ENCODE data around the gene ZNF665.
A peak's percentile ranks its signal among the peaks of the same experiment; 100 is the strongest.

ZNF665 gene

DNA sequence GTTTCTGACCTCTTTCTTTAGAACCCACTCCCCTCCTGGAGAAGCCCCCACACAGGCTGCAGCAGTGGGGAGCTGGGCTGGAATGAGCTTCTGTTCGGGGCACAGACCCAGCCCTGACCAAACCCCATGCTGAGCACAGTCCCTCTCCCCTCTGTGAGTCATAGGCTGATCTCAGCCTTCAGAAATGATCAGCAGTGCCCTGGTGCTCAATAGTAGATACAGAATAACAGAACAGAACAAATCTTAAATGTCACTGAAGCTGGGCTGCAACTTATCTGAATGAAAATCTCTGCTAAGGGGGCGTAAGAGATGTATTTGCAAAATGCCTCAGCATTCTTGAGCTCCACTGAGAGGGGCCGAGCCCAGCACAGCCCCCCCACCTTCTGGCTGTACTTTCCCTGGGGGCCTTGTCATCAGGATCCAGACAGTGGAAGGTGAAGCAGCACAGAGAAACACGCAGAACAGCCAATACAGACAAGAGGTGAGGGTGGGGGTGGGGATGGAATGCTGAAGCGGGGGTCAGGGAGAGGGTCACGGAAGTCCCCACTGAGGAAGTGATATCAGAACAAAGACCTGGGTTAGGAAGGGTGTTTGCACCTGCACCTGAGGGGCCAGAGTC lies 9.9 kb downstream of the ZNF665 start:
- no peak for DNase-seq
- TF ChIP-seq POLR2A (IDR thresholded peaks at IDR 0.05; ENCODE audit: low read length) = no peak
- no peak for TF ChIP-seq GATA1 (IDR thresholded peaks at IDR 0.05; ENCODE audit: low read depth, low read length)

DNA sequence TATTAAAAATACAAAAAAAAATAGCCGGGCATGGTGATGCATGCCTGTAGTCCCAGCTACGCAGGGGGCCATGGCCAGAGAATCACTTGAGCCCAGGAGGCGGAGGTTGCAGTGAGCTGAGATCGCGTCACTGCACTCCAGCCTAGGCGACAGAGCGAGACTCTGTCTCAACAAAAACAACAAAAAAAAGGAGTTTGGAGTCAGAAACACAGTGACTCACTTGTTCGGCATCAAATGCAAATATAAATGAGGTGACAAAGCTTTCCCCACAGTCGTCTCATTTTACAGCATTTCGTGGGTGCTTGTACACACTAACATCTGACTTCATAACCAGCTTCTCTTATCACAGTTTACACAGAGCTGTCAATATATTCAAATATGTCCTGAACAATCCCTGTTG lies 11.0 kb downstream of the ZNF665 start:
- no peak for DNase-seq
- TF ChIP-seq GATA1 (IDR thresholded peaks at IDR 0.05; ENCODE audit: low read depth, low read length) = no peak

DNA sequence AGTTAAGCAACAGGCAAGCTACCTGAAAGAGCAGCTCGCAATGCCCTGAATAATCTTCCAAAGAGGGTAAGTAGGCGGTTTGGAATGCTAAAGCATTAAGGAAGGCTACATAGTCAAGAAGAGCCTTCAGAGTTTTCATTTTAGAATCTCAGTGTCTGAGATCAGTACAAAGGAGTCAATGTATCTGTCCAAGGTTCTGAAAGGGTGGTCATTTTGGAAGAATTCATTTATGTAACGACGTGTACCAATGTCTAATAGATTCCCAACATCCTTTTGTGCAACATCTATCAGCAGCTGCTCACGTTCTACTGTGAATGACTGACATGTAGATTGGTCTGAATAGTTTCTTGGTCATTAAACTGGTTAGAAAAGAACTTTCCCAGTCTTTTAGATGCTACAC lies 15.2 kb downstream of the ZNF665 start:
- TF ChIP-seq GATA1 (IDR thresholded peaks at IDR 0.05; ENCODE audit: low read depth, low read length) (no peak), POLR2A (IDR thresholded peaks at IDR 0.05; ENCODE audit: low read length) (no peak)
- no peak for DNase-seq

DNA sequence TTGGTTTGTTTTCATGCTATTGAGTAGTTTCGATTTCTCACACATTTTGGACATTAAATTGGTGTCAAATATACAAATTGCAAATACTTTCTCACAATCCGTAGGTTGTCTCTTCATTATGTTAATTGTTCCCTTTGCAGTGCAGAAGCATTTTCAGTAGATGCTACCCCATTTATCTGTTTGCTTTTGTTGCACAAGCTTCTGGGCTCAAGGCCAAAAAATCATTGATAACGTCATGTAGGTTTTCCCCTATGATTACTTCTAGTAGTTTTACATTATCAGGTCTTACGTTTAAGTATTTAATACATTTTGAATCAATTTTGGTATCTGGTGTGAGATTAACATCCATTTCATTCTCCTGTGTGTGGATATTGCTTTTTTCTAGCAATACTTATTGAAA lies 20.3 kb downstream of the ZNF665 start:
- TF ChIP-seq GATA1 (IDR thresholded peaks at IDR 0.05; ENCODE audit: low read depth, low read length) (no peak), POLR2A (IDR thresholded peaks at IDR 0.05; ENCODE audit: low read length) (no peak)
- DNase-seq = peak in 1 of 2 experiments; percentile 8

DNA sequence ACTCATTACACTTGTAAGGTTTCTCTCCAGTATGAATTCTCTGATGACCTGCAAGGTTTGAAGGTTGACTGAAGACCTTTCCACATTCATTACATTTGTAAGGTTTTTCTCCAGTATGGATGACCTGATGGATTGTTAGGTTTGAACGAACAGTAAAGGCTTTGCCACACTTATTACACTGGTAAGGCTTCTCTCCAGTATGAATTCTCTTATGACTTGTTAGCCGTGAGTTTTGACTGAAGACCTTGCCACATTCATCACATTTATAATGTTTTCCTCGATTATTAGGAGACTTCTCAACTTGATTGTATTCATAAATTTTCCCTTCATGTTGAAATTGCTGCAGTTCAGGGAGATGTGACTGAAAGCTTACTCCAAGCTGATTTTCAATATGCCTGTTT lies 27.5 kb downstream of the ZNF665 start:
- DNase-seq = no peak
- TF ChIP-seq POLR2A (IDR thresholded peaks at IDR 0.05; ENCODE audit: low read length) (no peak), GATA1 (IDR thresholded peaks at IDR 0.05; ENCODE audit: low read depth, low read length) (no peak)

DNA sequence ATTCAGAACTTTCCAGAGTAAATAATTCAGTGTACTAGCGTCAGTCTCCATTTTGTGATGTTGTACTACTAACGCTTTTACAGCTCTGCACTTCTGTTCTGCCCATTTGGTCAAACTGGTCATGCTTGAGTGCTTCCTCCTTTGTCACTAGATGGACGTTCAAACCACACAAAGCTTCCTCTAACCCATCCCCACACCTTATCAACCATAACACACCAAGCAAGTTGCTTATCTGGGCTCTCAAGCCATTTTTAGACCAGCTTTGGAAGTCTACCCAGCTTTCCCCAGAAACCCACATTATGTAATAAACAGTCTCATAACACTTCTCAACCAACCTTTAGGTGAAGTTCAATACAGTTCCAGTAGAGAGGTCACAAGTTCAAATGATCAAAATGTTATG lies 32.0 kb downstream of the ZNF665 start:
- DNase-seq = peak; percentile 18 to 48
- TF ChIP-seq POLR2A (IDR thresholded peaks at IDR 0.05; ENCODE audit: low read length) = no peak
- TF ChIP-seq GATA1 (IDR thresholded peaks at IDR 0.05; ENCODE audit: low read depth, low read length) = no peak

DNA sequence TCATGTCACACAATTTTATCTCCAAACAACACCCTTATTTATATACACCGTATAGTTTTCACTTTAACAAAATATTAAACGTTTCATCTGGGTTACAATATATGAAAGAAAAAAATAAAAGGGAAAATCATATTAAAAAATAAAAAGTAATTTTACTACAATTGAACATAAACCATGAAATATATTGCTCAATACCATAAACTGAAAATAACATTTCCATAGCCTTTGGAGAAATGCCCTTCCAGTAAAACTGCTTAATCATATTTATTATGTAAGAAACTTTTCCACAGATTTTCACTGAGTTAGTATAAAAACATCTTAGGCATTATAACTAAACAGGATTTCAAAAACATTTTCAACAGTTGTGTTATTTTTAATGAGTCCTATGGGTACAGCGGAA lies 32.8 kb downstream of the ZNF665 start:
- TF ChIP-seq GATA1 (IDR thresholded peaks at IDR 0.05; ENCODE audit: low read depth, low read length) = no peak
- TF ChIP-seq POLR2A (IDR thresholded peaks at IDR 0.05; ENCODE audit: low read length) = no peak
- DNase-seq = no peak

DNA sequence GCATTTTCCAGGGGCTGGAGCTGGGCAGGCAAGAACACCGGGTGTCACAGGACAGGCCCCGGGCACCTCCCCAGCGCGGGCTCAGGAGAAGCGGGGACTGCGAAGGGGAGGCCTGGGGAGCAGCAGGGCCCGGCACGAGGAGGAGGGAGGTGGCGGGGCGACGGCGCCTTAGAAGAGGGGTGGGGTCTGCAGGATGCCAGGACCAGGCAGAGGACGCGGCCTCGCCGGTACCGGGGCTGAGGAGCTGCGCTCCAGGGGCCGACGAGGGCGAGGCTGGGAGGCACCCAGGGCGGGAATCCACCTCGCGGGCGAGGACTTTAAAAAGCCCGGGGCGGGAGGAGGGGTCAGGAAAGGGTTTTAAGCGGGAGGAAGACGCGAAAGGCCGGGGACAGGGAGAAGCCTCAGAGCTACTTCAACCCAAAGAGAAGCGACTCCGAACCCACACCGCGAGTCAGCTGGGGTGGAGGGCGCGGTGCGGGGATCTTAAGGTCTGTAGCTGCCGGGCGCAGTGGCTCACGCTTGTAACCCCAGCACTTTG lies 35.0 kb downstream of the ZNF665 start:
- DNase-seq = peak; percentile 9 to 16
- TF ChIP-seq POLR2A (IDR thresholded peaks at IDR 0.05; ENCODE audit: low read length) (no peak), GATA1 (IDR thresholded peaks at IDR 0.05; ENCODE audit: low read depth, low read length) (no peak)

DNA sequence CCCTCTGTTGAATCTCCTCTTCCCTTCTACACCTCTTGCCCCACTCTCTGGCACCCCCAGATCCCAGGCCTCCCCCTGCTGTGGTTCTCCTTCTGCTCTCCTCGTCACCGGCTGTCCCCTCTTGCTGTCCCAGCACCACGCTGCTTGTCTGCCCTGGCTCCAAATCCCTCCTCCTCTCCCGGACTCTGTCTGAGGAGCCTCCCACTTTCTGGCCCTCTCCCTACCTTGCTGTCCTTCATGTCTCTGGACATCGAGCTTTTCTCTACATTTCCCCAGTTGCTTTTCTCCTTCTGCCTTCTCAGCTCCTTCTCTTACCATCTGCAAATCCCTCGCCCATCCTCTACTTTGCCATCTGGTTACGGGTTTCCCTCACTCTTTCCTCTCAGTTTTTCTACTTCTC lies 35.5 kb downstream of the ZNF665 start:
- DNase-seq = no peak
- no peak for TF ChIP-seq GATA1 (IDR thresholded peaks at IDR 0.05; ENCODE audit: low read depth, low read length)
- TF ChIP-seq POLR2A (IDR thresholded peaks at IDR 0.05; ENCODE audit: low read length) = no peak

DNA sequence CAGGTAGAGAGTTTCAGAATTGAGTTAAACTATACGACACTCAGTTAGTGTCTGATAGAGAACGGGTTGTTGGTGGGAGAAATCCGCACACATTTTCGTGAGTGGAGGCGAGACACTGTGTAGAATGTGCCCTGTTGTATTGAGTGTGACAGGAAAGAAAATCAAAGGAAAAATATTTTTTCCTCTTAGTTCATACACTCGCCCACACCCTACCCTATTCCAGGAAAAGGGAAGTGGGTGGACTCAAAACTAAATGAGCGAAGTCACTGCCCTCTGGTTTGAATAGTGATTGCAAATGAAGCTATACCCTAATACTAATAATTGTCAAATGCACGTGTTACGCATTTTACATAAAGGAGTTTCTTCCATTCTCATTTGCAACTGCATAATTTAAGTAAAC lies 36.3 kb downstream of the ZNF665 start:
- TF ChIP-seq POLR2A (IDR thresholded peaks at IDR 0.05; ENCODE audit: low read length) (no peak), GATA1 (IDR thresholded peaks at IDR 0.05; ENCODE audit: low read depth, low read length) (no peak)
- DNase-seq = no peak

DNA sequence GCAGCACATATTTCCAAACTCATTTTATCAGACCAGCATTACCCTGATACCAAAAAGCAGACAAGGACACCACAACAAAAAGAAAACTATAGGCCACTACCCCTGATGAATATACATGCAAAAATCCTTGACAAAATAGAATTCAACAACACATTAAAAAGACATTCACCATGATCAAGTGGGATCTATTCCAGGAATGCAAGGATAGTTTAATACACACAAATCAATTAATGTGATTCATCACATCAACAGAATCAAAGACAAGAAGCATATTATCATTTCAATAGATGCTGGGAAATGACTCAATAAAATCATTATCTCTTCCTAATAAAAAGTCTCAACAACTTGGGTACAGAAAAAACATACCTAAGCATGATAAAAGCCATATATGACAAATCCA lies 45.5 kb downstream of the ZNF665 start:
- no peak for DNase-seq
- TF ChIP-seq GATA1 (IDR thresholded peaks at IDR 0.05; ENCODE audit: low read depth, low read length) (no peak), POLR2A (IDR thresholded peaks at IDR 0.05; ENCODE audit: low read length) (no peak)

DNA sequence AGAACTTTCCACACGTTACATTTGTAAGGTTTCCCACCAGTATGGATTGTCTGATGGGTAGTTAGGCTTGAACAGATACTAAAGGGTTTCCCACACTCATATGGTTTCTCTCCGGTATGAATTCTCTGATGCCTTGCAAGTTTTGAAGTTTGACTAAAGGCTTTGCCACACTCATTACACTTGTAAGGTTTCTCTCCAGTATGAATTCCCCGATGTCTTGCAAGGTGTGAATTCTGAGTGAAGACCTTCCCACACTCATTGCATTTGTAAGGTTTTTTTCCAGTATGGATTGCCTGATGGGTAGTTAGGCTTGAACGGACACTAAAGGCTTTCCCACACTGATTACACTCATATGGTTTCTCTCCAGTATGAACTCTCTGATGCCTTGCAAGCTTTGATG lies 52.8 kb downstream of the ZNF665 start:
- no peak for DNase-seq
- TF ChIP-seq GATA1 (IDR thresholded peaks at IDR 0.05; ENCODE audit: low read depth, low read length) (no peak), POLR2A (IDR thresholded peaks at IDR 0.05; ENCODE audit: low read length) (no peak)

DNA sequence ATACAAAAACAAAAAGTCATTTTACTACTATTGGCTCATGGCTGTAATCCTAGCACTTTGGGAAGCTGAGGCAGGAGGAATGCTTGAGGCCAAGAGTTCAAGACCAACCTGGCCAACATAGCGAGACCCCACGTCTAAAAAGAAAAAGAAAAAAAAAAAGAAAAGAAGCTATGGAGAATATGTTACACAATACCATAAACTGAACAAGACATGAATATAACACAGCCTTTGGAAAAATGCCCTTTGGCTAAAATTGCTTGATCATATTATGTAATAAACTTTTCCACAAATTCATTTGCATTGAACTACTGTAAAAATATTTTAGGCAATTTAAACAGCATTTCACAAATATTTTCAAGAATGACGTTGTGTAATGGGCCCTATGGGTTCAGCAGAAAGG lies 56.7 kb downstream of the ZNF665 start:
- DNase-seq = no peak
- no peak for TF ChIP-seq POLR2A (IDR thresholded peaks at IDR 0.05; ENCODE audit: low read length)
- no peak for TF ChIP-seq GATA1 (IDR thresholded peaks at IDR 0.05; ENCODE audit: low read depth, low read length)

DNA sequence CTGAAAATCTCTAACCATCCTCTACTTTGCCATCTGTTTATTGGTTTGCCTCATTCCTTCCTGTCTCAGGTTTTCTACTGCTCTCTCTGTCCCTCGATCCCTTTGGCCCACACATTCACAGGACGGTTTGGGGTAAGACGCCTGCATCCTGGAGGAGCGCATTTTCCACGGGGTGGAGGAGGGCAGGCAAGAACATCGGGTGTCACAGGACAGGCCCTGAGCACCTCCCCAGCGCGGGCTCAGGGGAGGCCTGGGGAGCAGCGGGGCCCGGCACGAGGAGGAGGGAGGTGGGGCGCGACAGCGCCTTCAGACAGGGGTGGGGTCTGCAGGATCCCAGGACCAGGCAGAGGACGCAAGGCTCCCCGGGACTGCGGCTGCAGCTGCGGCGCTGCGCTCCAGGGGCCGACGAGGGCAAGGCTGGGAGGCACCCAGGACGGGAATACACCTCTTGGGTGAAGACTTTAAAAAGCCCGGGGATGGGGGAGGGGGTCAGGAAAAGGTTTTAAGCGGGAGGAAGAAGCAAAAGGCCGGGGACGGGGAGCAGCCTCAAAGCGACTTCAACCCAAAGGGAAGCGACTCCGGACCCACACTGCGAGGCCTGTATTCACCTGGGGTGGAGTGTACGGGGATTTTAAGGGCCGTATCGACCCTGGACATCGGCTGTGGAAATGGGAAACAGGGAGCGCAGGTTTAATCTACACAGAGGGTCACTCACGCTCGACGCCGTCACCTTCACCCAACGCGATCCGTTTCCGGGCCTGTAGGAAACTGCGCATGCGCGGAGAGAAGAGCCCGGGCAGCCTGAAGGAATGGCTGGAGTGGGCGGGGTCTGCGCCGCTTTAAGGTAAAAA lies 60.8 kb downstream of the ZNF665 start, which contains the start of gene ZNF415:
TSS of gene ZNF415 (minus strand) at position 770 of the 851 bp plus-strand sequence. CDS start 10,234 bp downstream, outside the sequence.
- no peak for TF ChIP-seq POLR2A (IDR thresholded peaks at IDR 0.05; ENCODE audit: low read length)
- no peak for TF ChIP-seq GATA1 (IDR thresholded peaks at IDR 0.05; ENCODE audit: low read depth, low read length)
- peak in 1 of 2 experiments; percentile 17 for DNase-seq

DNA sequence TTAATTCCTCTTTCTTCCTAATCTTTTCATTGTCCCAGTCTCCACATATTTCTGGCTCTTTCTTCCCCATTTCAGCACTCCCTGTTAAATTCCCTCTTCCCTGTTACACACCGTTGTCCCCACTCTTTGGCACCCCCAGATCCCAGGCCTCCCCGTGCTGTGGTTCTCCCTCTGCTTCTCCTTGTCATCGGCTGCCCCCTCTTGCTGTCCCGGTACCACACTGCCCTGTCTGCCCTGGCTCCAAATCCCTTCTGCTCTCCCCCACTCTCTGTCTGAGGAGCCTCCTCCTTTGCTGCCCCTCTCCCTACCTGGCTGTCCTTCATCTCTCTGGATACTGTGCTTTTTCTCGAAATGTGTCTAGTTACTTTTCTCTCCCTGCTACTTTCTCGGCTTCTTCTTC lies 61.4 kb downstream of the ZNF665 start:
- DNase-seq = no peak
- TF ChIP-seq POLR2A (IDR thresholded peaks at IDR 0.05; ENCODE audit: low read length) (no peak), GATA1 (IDR thresholded peaks at IDR 0.05; ENCODE audit: low read depth, low read length) (no peak)
